ENCODE data around the gene LRMDA. TPM values are rescaled to one million over a fixed set of nuclear protein-coding genes. Genes with fewer than 3 reads are reported as not detected.

Gene LRMDA
- total RNA-seq, 2 experiments from 2014 or later = not detected

GRCh38 chr10:75814014-75814413 is 382.6 kb downstream of the LRMDA start:
- H3K4me1 ChIP-seq (ENCODE audit: insufficient read depth, low read length, poor library complexity, severe bottlenecking) = no peaks in the 10 kb centered on the region
- ChIA-PET POLR2A (no interaction called here), CTCF (ENCODE audit: unreplicated experiment) (no interaction called here)
- no peak overlapping the region for H3K4me3 ChIP-seq (ENCODE audit: low read depth, low read length, poor library complexity, severe bottlenecking)
- no peak for DNase-seq (ENCODE audit: low spot score)
- H3K9me2 ChIP-seq (ENCODE audit: insufficient read depth, low read length) = no peaks in the 10 kb centered on the region
- no peaks in the 10 kb centered on the region for H3K9me3 ChIP-seq (ENCODE audit: low read length)
- H3K27ac ChIP-seq (ENCODE audit: low read depth, low read length, poor library complexity, severe bottlenecking) = no peak overlapping the region
- no peaks in the 10 kb centered on the region for H3K79me2 ChIP-seq (ENCODE audit: insufficient read depth, low read depth, low read length)
- no peak overlapping the region for H3K4me2 ChIP-seq (ENCODE audit: low read length)
- no peak for TF ChIP-seq EZH2phosphoT487 (IDR thresholded peaks at IDR 0.05; ENCODE audit: borderline replicate concordance, low read depth, low read length)
- no peak for TF ChIP-seq CTCF (conservative IDR thresholded peaks at IDR 0.05; ENCODE audit: low read length)
- no peaks in the 10 kb centered on the region for H4K20me1 ChIP-seq (ENCODE audit: insufficient read depth, low read length)
- H2AFZ ChIP-seq (ENCODE audit: low read length) = no peak overlapping the region
- intact Hi-C loops (cut with micrococcal nuclease; ENCODE audit: unreplicated experiment) = no loop called here
- H3K36me3 ChIP-seq (ENCODE audit: insufficient read depth, low read length) = no peaks in the 10 kb centered on the region
- no TSS peak for BruUV-seq (replicated peaks)

GRCh38 chr10:75815066-75815465 is 383.6 kb downstream of the LRMDA start:
- Histone ChIP-seq H4K20me1 (ENCODE audit: insufficient read depth, low read length) (no peaks in the 10 kb centered on the region), H3K4me2 (ENCODE audit: low read length) (no peak overlapping the region), H3K4me1 (ENCODE audit: insufficient read depth, low read length, poor library complexity, severe bottlenecking) (no peaks in the 10 kb centered on the region), H3K27ac (ENCODE audit: low read depth, low read length, poor library complexity, severe bottlenecking) (no peak overlapping the region), H3K36me3 (ENCODE audit: insufficient read depth, low read length) (no peaks in the 10 kb centered on the region), H3K79me2 (ENCODE audit: insufficient read depth, low read depth, low read length) (no peaks in the 10 kb centered on the region), H2AFZ (ENCODE audit: low read length) (no peak overlapping the region), H3K9me3 (ENCODE audit: low read length) (no peaks in the 10 kb centered on the region), H3K4me3 (ENCODE audit: low read depth, low read length, poor library complexity, severe bottlenecking) (no peak overlapping the region), H3K9me2 (ENCODE audit: insufficient read depth, low read length) (no peaks in the 10 kb centered on the region)
- ChIA-PET CTCF (ENCODE audit: unreplicated experiment) (no interaction called here), POLR2A (no interaction called here)
- no peak for DNase-seq (ENCODE audit: low spot score)
- BruUV-seq (replicated peaks) = no TSS peak
- intact Hi-C loops (cut with micrococcal nuclease; ENCODE audit: unreplicated experiment) = no loop called here
- TF ChIP-seq EZH2phosphoT487 (IDR thresholded peaks at IDR 0.05; ENCODE audit: borderline replicate concordance, low read depth, low read length) (no peak), CTCF (conservative IDR thresholded peaks at IDR 0.05; ENCODE audit: low read length) (no peak)

- Histone ChIP-seq H3K4me3 (ENCODE audit: low read depth, low read length, poor library complexity, severe bottlenecking) (no peak overlapping the region), H3K79me2 (ENCODE audit: insufficient read depth, low read depth, low read length) (no peaks in the 10 kb centered on the region), H3K9me2 (ENCODE audit: insufficient read depth, low read length) (no peaks in the 10 kb centered on the region), H3K27ac (ENCODE audit: low read depth, low read length, poor library complexity, severe bottlenecking) (no peak overlapping the region), H2AFZ (ENCODE audit: low read length) (no peak overlapping the region), H3K9me3 (ENCODE audit: low read length) (no peaks in the 10 kb centered on the region), H3K4me2 (ENCODE audit: low read length) (no peak overlapping the region), H3K4me1 (ENCODE audit: insufficient read depth, low read length, poor library complexity, severe bottlenecking) (no peaks in the 10 kb centered on the region), H4K20me1 (ENCODE audit: insufficient read depth, low read length) (no peaks in the 10 kb centered on the region), H3K36me3 (ENCODE audit: insufficient read depth, low read length) (no peaks in the 10 kb centered on the region)
- intact Hi-C loops (cut with micrococcal nuclease; ENCODE audit: unreplicated experiment) = no loop called here
- no TSS peak for BruUV-seq (replicated peaks)
- POLR2A ChIA-PET = no interaction called here
- TF ChIP-seq CTCF (conservative IDR thresholded peaks at IDR 0.05; ENCODE audit: low read length) (no peak), EZH2phosphoT487 (IDR thresholded peaks at IDR 0.05; ENCODE audit: borderline replicate concordance, low read depth, low read length) (no peak)
- DNase-seq (ENCODE audit: low spot score) = no peak
- CTCF ChIA-PET (ENCODE audit: unreplicated experiment) = no interaction called here
These were observed 385.8 kb downstream of the LRMDA start for GRCh38 chr10:75817198-75817597.

Data from OCI-LY7 (cell line).